GM18502 (cell line): Measurements from ENCODE around the gene CDPF1.
"Not testable (repeated sequence)": the region's sequence is repeated elsewhere in the genome, so short reads cannot be mapped to it uniquely, and the experiment has no call there.

Experiments used
- ATAC-seq: cut with Tn5 transposase; IDR thresholded peaks from one replicate; pipeline ENCODE4 v1.9.1; 2021; ENCODE audit warnings: mild to moderate bottlenecking; ENCODE audit not compliant: unreplicated experiment, poor library complexity

CDPF1 gene

DNA sequence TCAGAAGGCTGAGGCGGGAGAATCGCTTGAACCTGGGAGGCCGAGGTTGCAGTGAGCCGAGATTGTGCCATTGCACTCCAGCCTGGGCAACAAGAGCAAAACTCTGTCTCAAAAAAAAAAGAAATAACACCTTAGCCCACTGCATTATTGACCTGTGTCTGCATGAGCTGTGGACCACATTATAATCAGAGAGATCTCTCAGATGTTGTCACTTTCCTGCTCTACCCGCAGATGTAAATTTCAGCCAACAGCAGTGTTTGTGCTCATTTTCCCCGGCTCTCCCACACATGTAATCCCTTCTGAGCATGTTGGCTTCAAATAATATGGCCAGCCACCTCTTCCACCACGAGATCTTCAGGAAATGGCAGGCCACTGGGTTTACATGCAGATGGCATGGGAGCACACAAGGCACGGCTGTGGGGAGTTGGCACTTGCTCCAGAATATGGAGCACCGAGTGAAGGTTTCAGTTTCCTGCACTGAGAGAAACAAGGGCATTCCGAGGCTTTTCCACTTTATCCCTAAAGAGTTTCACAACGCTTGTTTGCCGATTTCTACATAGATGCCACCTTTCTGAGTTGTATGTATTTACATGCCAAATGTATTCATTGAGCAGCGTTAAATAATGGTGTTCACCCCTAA is 19.7 kb downstream of the CDPF1 start:
- no peak for ATAC-seq

DNA sequence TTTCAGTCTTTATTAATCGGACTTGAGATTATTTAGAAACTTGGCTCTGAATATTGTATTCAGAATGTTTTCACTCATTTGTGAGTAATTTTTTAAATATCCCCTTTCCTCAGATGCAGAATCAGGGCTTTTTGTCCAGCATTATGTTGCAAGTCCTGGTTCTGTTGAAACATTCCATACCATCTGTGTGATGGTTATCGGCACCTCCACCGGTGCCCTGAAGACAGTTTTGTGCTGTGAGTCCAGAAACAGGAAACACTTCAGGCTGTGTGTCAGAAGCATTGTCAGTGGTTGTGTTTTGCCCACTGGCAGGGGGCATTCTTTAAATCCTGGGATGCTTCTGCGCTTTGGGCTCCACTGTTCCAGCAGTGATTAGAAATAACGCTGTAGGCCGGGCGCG is 20.4 kb downstream of the CDPF1 start:
- ATAC-seq: no peak

DNA sequence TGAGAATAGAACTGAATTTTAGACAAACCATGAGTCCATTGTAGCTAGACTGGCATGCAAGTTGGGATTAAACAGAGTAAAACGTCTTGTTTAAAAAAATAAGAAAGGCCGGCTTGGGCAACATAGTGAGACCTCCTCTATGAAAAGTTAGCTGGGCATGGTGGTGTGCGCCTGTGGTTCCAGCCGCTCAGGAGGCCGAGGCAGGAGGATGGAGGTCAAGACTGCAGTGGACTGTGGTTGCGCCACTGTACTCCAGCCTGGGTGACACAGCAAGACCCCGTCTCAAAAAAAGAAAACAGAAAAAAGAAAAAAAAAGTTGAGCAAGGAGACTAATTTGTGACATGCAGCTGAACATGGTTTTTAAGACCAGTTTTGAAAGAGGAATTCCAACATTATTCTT is 23.5 kb downstream of the CDPF1 start:
- ATAC-seq: no peak

DNA sequence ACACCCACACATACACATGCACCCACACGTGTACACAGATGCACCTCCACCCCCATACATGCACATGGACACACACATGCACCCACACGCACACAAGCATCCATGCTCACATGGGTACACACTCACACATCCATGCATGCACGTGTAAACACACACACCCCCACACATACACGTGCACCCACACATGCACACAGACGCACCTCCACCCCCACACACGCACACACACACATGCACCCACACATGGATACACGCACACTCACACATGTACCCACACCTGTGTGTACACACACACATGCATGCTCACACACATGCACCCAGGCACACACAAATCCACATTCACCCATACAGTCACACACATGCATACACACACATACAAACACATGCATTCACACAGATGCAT is 24.5 kb downstream of the CDPF1 start:
- no peak for ATAC-seq

DNA sequence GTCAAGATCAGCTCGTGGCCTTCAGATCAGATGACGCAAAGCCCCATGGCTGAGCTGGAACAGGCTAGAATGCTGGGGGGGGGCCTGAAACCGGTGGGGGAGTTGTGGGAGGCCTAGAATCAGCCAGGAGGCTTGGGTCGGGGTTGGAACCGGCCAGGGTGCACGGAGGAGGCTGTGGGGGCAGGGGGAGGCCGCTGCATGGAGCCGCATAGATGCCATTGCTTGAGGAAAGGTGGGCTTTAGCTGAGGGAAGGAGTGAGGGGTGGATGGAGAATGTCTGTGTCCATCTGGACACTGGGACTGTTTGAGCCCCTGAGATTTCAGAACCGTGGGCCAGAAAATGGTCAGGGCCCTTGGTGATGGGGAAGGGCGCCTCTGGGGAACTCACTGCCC is 25.2 kb downstream of the CDPF1 start:
- no peak for ATAC-seq

DNA sequence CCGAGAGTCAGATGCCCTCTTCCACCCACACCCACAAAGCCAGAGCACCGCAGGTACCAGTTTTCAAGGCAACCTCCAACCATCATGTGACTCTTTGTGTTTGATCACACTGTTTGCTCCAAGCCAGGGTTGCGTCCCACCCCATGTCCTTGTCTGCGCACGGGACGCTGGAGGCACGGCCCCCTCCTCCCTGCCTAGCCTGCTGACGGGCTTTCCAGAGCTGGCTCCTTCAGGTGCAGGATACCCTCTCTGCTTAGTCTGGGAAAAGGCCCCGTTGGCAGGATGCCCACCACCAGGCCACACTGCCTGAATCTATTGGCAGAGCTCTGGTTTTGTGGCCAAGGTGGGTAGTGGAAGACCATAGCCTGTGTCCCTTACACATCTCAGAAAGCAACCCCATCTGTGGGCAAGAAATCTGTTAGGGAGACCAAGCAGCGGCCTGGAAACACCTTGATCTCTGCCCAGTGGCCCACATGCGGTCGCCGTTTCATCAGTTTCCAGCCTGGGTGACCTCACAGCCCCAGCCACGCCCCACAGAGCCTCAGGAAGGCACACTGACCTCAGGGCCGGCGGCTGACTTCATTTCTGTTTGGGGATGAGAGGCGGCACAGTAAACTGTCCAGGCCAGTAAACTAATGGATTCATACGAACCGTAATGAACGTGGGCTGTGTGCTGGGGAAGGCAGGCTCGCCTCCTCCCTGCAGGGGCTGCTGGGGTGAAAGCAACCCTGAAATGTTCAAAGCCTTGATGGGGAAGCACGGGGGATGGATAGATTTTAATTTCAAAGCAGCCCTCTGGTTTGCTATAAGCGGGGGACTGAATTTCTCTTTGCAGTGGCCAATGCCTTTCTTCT is 25.8 kb downstream of the CDPF1 start:
- no peak for ATAC-seq

DNA sequence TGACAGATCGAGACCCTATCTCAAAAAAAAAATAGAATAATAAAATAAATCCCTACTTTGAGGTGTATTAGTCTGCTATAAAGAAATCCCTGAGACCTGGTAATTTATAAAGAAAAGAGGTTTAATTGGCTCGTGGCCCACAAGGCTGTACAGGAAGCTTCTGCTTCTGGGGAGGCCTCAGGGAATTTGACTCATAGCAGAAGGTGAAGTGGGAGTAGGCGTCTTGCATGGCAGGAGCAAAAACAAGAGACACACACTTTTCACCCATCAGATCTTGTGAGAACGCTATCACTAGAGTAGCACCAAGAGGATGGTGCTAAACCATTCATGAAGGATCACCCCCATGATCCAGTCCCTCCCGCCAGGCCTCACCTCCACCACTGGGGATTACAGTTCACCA is 29.2 kb downstream of the CDPF1 start:
- no peak for ATAC-seq

DNA sequence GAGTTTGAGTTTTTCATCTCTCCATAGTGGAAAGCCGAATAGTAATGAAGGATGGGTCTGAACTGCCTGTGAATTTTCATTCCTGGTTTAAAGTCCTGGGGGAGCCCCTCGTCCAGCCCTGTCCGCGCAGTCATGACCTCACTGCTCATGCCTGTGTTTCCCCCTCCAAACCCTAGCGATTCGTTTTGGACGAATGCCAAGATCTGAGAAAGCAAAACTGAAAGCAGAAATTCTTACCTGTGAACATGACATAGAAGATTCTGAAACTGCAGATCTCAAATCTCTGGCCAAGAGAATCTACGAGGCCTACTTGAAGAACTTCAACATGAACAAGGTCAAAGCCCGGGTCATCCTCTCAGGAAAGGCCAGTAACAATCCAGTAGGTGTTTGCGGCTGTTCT is 30.5 kb downstream of the CDPF1 start:
- ATAC-seq: no peak

DNA sequence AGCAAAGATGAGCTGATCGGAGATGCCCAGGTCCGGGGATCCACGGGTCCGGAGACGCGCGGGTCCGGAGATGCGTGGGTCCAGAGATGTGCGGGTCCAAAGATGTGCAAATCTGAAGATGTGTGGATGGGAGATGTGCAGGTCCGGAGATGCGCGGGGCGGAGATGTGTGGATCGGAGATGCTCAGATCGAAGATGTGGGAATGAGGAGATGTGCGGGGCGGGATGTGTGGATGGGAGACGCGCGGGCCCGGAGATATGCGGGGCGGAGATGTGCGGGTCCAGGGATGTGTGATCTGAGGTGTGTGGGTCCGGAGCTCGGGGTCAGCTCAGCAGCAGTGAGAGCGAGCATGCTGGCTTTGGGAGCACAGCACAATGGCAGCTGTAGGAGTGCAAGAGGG is 35.5 kb downstream of the CDPF1 start:
- no peak for ATAC-seq

DNA sequence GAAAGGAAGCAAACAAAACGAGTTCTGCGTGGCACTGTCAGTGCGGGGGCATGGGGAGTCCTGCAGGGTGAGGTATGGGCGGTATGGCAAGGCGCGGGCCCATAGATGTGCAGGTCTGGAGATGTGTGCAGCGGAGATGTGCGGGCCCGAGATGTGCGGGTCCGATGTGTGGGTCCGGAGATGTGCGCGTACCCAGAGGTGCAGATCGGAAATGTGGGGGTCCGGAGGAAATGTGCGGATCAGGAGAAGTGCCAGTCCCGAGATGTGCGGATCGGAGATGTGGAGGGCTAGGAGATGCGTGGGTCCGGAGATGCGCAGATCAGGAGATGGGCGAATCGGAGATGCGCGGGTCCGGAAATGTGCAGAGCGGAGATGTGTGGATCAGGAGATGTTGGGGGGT is 35.9 kb downstream of the CDPF1 start:
- no peak for ATAC-seq

DNA sequence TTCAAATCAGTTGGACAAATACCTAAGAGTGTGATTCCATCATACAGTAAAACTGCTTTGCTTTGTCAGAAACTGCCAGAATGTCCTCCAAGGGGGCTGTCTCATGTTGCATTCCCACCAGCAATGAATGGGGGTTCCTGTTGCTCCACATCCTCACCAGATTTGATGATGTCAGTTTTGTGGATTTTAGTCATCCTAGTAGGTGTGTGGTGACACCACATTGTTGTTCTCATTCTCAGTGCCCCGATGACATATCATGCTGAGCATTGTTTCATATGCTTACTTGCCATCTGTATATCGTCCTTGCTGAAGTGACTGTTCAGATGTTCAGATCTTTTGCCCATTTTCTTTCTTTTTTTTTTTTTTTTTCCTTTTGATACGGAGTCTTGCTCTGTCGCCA is 37.0 kb downstream of the CDPF1 start:
- no peak for ATAC-seq

DNA sequence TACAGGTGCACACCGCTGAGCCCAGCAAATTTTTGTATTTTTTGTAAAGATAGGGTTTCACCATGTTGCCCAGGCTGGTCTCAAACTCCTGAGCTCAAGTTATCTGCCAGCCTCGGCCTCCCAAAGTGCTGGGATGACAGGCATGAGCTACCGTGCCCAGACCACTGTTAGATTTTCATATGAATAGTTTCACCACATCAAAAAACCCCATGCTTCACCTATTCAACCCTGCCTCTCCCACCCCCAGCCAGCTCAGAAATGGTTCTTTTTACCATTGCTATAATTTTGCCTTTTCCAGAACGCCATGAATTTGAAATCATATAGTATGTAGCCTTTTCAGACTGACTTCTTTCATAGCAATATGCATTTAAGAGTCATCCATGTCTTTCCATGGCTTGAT is 37.9 kb downstream of the CDPF1 start:
- no peak for ATAC-seq

DNA sequence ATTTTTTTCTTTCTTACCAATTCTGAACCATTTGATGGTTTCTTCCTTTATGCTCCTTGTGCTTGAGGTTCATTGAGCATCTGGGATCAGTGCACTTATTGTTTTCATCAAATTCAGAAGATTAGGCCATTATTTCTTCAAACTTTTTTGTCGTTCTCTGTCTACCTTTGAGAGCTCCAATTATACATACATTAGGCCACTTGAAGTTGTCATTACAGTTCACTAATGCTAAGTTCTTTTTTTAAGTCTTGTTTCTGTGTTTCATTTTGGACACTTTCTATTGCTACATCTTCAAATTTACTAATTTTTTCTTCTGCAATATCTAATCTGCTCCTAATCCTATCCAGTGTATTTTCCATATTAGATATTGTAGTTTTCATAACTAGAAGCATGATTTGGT is 40.8 kb downstream of the CDPF1 start:
- ATAC-seq: no peak

DNA sequence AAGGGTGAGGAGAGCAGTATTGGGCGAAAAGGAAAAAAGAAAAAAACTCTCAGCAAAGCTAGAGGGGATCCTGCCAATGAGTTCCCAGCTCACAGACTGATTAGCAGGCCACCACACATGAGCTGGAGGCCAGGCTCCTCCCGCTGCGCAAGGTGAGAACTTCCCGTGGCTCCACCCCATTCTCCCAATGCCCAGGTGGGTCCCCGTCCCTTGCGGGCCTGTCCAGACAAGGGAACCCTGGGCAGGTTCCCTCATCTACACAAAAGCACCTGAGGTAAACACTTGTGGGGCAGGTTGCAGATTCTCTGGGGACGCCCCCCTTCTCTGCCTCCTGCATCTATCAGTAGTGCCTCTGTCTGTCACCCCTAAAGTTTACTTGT is 46.5 kb downstream of the CDPF1 start:
- ATAC-seq: no peak

DNA sequence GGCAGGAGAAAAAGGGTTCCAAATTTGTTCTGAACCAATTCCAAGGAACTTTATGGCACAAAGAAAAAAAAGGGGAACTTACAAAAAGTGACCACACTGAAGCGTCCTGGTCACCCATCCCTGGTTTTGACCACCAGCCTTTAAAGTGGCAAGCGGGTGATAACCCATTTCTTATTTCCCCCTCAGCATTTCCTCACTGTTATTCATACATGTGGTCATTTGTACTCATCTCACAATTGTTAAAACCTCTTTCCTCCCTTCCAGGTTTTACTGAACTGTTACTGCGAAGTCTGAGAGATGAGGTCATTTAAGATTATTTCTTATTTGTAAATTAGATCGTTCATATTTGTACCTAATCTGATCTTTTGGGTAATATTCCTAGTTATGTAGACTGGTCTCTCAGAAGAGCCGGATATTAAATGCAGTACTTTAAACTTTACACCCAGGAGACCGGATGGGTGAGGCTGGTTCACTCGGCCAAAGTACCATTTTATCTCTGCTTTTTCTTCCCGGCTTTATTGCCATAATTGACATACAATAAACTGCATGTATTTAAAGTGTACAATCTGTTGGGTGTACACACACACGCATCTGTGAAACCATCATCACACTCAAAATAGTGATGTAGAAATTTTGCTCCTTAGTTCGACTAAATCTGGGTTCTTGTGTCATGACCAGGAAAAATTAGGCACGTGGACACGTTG is 47.0 kb downstream of the CDPF1 start:
- ATAC-seq: no peak

DNA sequence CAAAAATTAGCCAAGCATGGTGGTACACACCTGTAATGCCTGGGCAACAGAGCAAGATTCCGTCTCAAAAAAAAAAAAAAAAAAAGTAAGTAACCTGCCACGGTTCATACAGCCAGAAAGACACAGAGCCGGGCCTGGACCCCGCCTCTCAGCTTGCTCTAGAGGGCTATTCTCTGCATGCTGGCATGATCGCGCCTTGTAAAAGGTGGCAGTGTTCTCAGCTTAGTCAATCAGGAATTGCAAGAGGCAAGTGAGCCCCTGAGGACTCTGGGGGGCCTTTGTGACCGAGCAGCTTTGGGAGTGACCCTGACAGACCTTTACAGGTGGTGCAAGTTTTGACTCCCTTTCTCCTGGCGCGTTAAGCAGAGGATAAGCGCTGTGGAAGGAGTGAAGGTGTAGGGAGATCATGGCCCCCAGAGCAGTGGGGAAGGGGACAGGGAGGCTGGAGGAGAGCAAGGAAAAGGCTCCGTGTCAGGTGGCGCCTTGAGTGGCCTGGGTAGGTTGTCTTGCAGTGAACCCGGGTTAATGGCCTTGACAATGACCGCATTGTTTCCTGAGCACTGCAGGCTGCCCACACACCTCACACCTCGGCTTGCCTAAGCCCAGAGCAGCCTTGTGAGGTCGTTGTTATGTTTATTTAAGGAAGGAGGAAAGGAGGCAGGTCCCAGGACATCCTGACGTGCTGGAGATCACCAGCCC is 48.9 kb downstream of the CDPF1 start:
- ATAC-seq: no peak

DNA sequence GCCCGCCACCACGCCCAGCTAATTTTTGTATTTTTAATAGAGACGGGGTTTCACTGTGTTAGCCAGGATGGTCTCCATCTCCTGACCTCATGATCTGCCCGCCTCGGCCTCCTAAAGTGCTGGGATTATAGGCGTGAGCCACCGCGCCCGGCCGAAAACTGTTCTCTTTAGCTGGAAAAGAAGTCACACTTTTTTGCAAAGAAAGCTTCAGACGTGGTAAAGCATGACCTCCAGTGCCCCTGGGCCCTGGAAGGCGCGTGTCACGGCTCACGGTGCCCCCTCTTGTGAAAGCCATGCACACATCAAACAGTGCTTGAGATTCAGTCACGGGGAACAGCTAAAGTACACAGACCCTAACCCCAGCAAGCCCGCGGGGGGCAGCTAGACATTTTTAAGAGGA is 51.3 kb downstream of the CDPF1 start:
- not testable (repeated sequence) for ATAC-seq

DNA sequence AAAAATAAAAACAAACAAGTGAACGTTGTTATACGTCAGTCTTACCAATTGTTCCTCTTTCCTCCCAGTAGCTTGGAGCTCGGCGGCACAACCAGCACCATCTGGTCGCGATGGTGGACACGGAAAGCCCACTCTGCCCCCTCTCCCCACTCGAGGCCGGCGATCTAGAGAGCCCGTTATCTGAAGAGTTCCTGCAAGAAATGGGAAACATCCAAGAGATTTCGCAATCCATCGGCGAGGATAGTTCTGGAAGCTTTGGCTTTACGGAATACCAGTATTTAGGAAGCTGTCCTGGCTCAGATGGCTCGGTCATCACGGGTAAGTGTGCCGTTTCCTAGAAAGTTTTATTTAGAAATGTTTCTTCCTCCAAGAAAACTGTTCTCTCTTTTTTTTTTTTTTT is 51.8 kb downstream of the CDPF1 start:
- ATAC-seq: no peak

DNA sequence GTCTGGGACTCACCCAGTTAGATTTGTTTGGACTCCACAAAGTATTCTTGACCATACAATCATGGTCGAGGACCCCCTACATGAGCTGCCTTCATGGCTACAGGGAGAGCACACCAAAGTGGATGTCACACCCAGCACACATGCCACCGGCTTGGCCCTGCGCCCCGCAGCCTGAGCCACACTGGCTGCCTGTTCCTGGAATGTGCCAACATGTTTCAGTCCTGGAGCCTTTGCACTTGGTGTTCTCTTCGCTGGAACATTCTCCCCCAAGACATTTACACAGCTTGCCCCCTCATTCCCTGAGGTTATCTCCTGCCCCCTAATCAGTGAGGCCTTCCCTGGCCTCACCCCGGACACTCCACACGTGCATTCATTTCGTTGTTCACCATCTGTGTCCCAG is 53.8 kb downstream of the CDPF1 start:
- no peak for ATAC-seq

DNA sequence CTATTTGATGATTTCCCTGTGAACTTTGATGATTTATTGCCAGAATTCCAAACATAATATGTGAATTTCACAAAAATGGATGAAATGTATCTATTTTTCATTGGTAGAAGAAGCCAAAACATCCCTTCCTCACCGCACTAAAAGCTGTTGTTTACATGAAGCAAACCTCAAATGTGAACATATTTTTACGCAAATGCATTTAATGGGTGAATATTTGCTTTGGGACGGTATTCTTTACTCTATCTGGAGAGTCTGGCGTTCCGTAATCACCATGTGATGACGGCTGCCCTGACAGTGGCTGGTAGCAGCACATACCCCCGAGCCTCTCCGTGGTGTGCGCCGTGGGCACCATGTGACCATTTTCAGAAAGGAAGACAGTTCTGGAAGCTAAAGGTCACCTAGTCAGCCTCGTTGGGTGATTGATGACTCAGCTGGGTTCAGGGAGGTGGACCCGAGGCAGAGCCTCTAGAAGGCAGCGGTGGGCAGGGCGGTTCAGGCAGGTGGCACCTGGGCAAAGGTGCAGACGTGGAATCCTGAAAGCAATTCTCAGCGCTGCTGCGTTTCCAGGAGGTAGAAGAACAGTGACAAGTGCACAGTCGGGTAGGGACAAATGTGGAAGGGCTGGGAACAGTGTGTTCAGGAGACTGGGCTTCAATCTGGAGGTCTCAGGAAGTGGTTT is 54.5 kb downstream of the CDPF1 start:
- ATAC-seq: no peak
